Epithelial cell of proximal tubule (primary cell): Measurements from ENCODE around the gene BCL3. TPM values are rescaled to one million over a fixed set of nuclear protein-coding genes. Genes with fewer than 3 reads are reported as not detected.

Experiments
- DNase-seq: peaks from one replicate; pipeline ENCODE4 v3.0.0-alpha.2; 2011; ENCODE audit warnings: low read depth
- H3K4me3 ChIP-seq: 2 replicates; pipeline ENCODE4 v1.5.1; 2011; ENCODE audit warnings: low read depth, mild to moderate bottlenecking, low read length
- CTCF ChIP-seq: conservative IDR thresholded peaks from 2 replicates; pipeline ENCODE4 v1.5.1; 2012; ENCODE audit warnings: low read depth, mild to moderate bottlenecking, low read length
- total RNA-seq: library from RNA; depleted of rRNA; stranded (reverse); fragments of >200 nt; gene quantifications from 2 replicates; pipeline ENCODE4 v1.2.3, GENCODE V29; 2015

Gene BCL3
- total RNA-seq, 1 donor from 2014 or later: 49.3 TPM

DNA sequence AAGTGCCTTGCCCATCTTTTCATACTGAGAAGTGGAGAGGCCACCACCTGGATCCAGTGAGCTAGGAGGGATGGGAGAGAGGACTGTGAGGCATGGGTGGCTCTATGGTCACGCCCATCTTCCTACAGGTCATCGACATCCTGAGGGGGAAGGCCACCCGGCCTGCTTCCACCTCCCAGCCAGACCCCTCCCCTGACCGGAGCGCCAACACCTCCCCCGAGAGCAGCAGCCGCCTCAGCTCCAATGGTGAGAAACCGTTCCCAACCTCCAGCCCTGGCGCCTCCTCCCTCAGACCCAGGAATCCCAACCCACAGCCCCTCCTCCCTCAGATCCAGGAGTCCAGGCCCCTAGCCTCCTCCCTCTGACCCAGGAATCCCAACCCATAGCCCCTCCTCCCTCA lies 10.1 kb downstream of the BCL3 start:
- TF ChIP-seq CTCF: no peak
- DNase-seq: no peak
- no peak overlapping the region for H3K4me3 ChIP-seq

- no peak for DNase-seq
- TF ChIP-seq CTCF: no peak
- no peak overlapping the region for H3K4me3 ChIP-seq
Observed at GRCh38 chr19:44759083-44759804, 10.7 kb downstream of the BCL3 start.

- H3K4me3 ChIP-seq: no peak overlapping the region
- no peak for TF ChIP-seq CTCF
- DNase-seq: no peak
Observed at GRCh38 chr19:44762038-44762437, 13.5 kb downstream of the BCL3 start.

DNA sequence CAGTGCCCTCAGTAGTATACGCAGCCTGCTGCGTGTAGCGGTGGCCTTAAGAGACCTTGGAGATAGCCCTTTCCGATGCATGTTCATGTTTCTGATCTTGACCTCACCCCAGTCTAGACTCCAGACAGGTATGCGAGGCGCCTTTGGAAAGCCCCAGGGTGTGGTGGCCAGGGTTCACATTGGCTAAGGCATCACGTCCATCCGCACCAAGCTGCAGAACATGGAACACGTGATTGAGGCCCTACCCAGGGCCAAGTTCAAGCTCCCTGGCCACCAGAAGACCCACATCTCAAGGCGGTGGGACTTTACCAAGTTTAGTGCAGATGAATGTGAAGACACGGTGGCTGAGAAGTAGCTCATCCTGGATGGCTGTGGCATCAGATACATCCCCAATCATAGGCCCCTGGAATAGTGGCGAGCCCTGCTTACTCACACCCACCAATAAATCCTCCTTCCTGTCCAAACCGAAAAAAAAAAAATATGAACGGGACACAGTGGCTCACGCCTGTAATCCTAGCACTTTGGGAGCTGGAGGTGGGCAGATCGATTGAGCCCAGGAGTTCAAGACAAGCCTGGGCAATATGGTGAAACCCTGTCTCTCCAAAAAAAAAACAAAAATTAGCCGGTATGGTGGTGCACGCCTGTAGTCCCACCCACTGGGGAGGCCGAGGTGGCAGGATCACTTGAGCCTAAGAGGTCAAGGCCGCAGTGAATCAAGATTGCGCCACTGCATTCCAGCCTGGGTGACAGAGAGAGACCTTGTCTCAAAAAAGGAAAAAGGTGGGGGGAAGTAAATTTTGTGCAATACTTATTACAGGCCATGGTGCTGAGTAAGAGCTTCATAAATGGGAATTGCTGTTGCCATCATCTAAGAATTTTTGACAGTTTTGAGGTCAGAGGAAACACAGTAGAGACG lies 16.8 kb downstream of the BCL3 start:
- no peak overlapping the region for H3K4me3 ChIP-seq
- DNase-seq: no peak
- no peak for TF ChIP-seq CTCF

- no peak for TF ChIP-seq CTCF
- no peak for DNase-seq
- no peak overlapping the region for H3K4me3 ChIP-seq
Observed at GRCh38 chr19:44765949-44766335, 17.4 kb downstream of the BCL3 start.

DNA sequence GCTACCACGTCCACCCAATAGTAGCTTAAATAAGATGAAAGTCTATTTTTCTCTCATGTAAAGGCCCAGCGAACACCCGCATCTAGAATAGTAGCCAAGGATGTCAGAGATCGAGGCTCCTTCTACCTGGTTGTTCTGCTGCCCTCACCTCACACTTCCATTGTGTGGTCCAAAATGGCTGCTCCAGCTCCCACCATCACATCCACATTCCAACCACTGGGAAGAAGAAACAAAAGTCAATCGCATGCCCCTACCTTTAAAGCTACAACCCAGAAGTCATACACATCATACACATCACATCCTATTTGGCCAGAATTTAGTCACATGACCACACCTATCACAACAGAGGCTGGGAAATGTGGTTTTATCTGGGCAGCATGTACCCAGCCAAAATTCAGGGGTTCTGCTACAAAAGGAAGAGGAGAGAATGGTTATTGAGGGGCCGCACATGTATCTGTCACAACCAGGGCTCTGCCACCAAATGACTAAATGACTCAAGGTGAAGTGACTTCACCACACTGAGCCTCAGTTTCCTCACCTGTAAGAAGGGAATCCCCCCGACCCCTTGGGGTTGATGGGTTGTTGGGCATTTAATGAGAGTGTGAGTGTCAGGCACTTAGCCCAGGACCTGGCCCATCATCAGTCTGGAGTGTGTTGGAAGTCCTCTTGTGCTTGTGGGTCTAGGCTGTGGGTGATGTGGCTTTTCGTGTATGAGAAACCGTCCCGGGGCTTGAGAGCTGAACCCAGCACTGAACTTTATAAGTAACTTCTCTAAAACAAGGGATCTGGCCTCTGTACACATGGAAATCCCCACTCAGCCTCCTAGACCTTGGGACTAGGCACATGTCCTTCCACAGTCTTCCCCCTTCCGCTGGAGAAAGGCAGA lies 19.0 kb downstream of the BCL3 start:
- no peak for DNase-seq
- TF ChIP-seq CTCF: no peak
- no peak overlapping the region for H3K4me3 ChIP-seq
